Measurements from ENCODE around the gene ADGRL2.

The ADGRL2 gene

GRCh38 chr1:81907575-81907974 lies 106.8 kb downstream of the ADGRL2 start:
- DNase-seq (ENCODE audit: low spot score): no peak

- no peak for DNase-seq (ENCODE audit: low spot score)
Measured at GRCh38 chr1:81912383-81912782, 111.6 kb downstream of the ADGRL2 start.

- DNase-seq (ENCODE audit: low spot score): no peak
Measured at GRCh38 chr1:81915937-81916336, 115.2 kb downstream of the ADGRL2 start.

- DNase-seq (ENCODE audit: low spot score): no peak
Measured at GRCh38 chr1:81920245-81920740, 119.6 kb downstream of the ADGRL2 start.

- DNase-seq (ENCODE audit: low spot score): no peak
Measured at GRCh38 chr1:81920886-81921285, 120.2 kb downstream of the ADGRL2 start.

- no peak for DNase-seq (ENCODE audit: low spot score)
Measured at GRCh38 chr1:81921344-81921743, 120.6 kb downstream of the ADGRL2 start.

- no peak for DNase-seq (ENCODE audit: low spot score)
Measured at GRCh38 chr1:81921851-81922462, 121.2 kb downstream of the ADGRL2 start.

GRCh38 chr1:81922955-81923354 lies 122.2 kb downstream of the ADGRL2 start:
- DNase-seq (ENCODE audit: low spot score): no peak

GRCh38 chr1:81929106-81929505 lies 128.4 kb downstream of the ADGRL2 start:
- DNase-seq (ENCODE audit: low spot score): no peak

GRCh38 chr1:81936853-81937252 lies 136.1 kb downstream of the ADGRL2 start:
- no peak for DNase-seq (ENCODE audit: low spot score)

- no peak for DNase-seq (ENCODE audit: low spot score)
Measured at GRCh38 chr1:81937791-81938450, 137.2 kb downstream of the ADGRL2 start.

GRCh38 chr1:81948495-81948894 lies 147.8 kb downstream of the ADGRL2 start:
- no peak for DNase-seq (ENCODE audit: low spot score)

- DNase-seq (ENCODE audit: low spot score): no peak
Measured at GRCh38 chr1:81949421-81949820, 148.7 kb downstream of the ADGRL2 start.

GRCh38 chr1:81950037-81950436 lies 149.3 kb downstream of the ADGRL2 start:
- no peak for DNase-seq (ENCODE audit: low spot score)

- no peak for DNase-seq (ENCODE audit: low spot score)
Measured at GRCh38 chr1:81950591-81951244, 150.0 kb downstream of the ADGRL2 start.

GRCh38 chr1:81954534-81955020 lies 153.8 kb downstream of the ADGRL2 start:
- no peak for DNase-seq (ENCODE audit: low spot score)

- no peak for DNase-seq (ENCODE audit: low spot score)
Measured at GRCh38 chr1:81967951-81968350, 167.2 kb downstream of the ADGRL2 start.

- DNase-seq (ENCODE audit: low spot score): no peak
Measured at GRCh38 chr1:81970416-81970815, 169.7 kb downstream of the ADGRL2 start.

GRCh38 chr1:81974222-81974841 lies 173.6 kb downstream of the ADGRL2 start:
- no peak for DNase-seq (ENCODE audit: low spot score)

- no peak for DNase-seq (ENCODE audit: low spot score)
Measured at GRCh38 chr1:81974883-81975555, 174.3 kb downstream of the ADGRL2 start.

GRCh38 chr1:81976539-81976938 lies 175.8 kb downstream of the ADGRL2 start:
- DNase-seq (ENCODE audit: low spot score): no peak

GRCh38 chr1:81978945-81979344 lies 178.2 kb downstream of the ADGRL2 start:
- no peak for DNase-seq (ENCODE audit: low spot score)

Measured in left forelimb (tissue), 1 donor.